Ovary (tissue), 9 donors: Measurements from ENCODE around the gene AP5Z1. TPM values are rescaled to one million over a fixed set of nuclear protein-coding genes. Genes with fewer than 3 reads are reported as not detected.
"Not testable (repeated sequence)": the region's sequence is repeated elsewhere in the genome, so short reads cannot be mapped to it uniquely, and the experiment has no call there.

Experiments used
- DNase-seq, 5 donors: peaks; one replicate each; pipeline ENCODE4 v3.0.0-alpha.2; 2019 to 2020
- H3K27ac ChIP-seq, 2 donors: fragments of 200-600 bp; one replicate each; pipeline versions ENCODE4 v1.5.1 to v1.8.0; 2019 to 2022
- H3K27me3 ChIP-seq: fragments of 200-600 bp; one replicate; pipeline ENCODE4 v1.8.0; 2022
- H3K36me3 ChIP-seq: fragments of 200-600 bp; sonication (generic); one replicate; pipeline ENCODE4 v1.5.1; 2019
- H3K4me1 ChIP-seq: one replicate; pipeline ENCODE4 v1.8.1; 2013; ENCODE audit warnings: mild to moderate bottlenecking, moderate library complexity; ENCODE audit not compliant: insufficient read depth
- H3K4me3 ChIP-seq: fragments of 200-600 bp; sonication (generic); one replicate; pipeline ENCODE4 v1.5.1; 2017
- H3K9me3 ChIP-seq, 2 donors: fragments of 200-600 bp in 1 of 2; sonication (generic) in 1 of 2; one replicate each; pipeline versions ENCODE4 v1.5.1 to v1.8.1; 2013 to 2019; ENCODE audit warnings: mild to moderate bottlenecking in 1 of 2, moderate library complexity in 1 of 2
- CTCF ChIP-seq, 3 donors: fragments of 450-650 bp in 2 of 3; fragments of 200-600 bp in 1 of 3; IDR thresholded peaks; one replicate each; pipeline versions ENCODE4 v1.5.1 to v1.8.0; 2016 to 2022; ENCODE audit warnings: antibody characterized with exemption in 3 of 3, mild to moderate bottlenecking in 1 of 3
- EP300 ChIP-seq: sonication (generic); formaldehyde crosslinking; IDR thresholded peaks from one replicate; pipeline ENCODE4 v1.6.1; 2017; ENCODE audit warnings: antibody characterized with exemption
- POLR2A ChIP-seq: fragments of 450-650 bp; IDR thresholded peaks from one replicate; pipeline ENCODE4 v1.6.1; 2017; ENCODE audit warnings: antibody characterized with exemption, mild to moderate bottlenecking, moderate library complexity
- WGBS, 3 donors: extraction: QIAGEN DNeasy Blood & Tissue Kit in 1 of 3; methylation state at CpG; one replicate each; pipeline versions ENCODE4 v1.1.5 to v1.1.7; 2013 to 2017; 5-methylcytosine and 5-hydroxymethylcytosine counted together
- intact Hi-C, 4 donors: fragments of 100-400 bp; cut with DNase I; formaldehyde crosslinking; loops; one replicate each; pipeline versions ENCODE4 v1.11.0 to v1.15.1; 2022 to 2023
- polyA plus RNA-seq, 2 donors: library from polyadenylated mRNA; stranded (reverse); fragments of 200-250 nt in 1 of 2; fragments of 350-450 nt in 1 of 2; fragmentation: Illumina TruSeq in 1 of 2; extraction: RNeasy Lipid Tissue Mini Kit (QIAGEN cat#74804) in 1 of 2; gene quantifications; one replicate each; pipeline ENCODE4 v1.2.3, GENCODE V29; 2013 to 2014
- total RNA-seq, 7 donors: library from RNA; depleted of rRNA in 2 of 7; stranded (reverse); fragments of >200 nt in 2 of 7; fragmentation: NEBNext Ultra II Directional in 3 of 7; extraction: Animal tissue kit (Norgen Biotek cat#: 25700) in 3 of 7; gene quantifications; one replicate each; pipeline versions ENCODE4 v1.1.0 to v1.2.4, GENCODE V29; 2016 to 2023
- donor health status: DM: no; HTN: no; CAD: no; lungs with moderate emphysema.
- donor health status: DM: no; HTN: no; CAD: no.
- donor health status: Bipolar disorder and iron deficiency.
- donor health status: DM: yes; HTN: yes; CAD: no.
- donor health status: DM: no; HTN: no; CAD: no.
- donor health status: DM: yes; HTN: yes; CAD: no.

Gene AP5Z1
- total and polyA plus RNA-seq, 9 donors, result 2.4 to 37.3 (median 23.1) TPM

- Histone ChIP-seq H3K36me3 (no peaks in the 10 kb centered on the region), H3K4me3 (peak overlapping the region; percentile 34), H3K9me3 (no peaks in the 10 kb centered on the region), H3K27me3 (no peaks in the 10 kb centered on the region), H3K4me1 (peaks cover 1% of the 10 kb centered on the region), H3K27ac (peak overlapping the region; percentile 21 to 48)
- DNase-seq, result peak; percentile 77 to 94 (median 88)
- 35 to 61% (median 39%) methylated on average over 46 to 50 of the region's 50 CpGs for WGBS, 3 donors
- intact Hi-C loops, result loop anchor here in 2 of 4 donors (5.0 to 10.0 kb wide), 3 partner anchors 90 to 1805 kb away; partner anchors contain the start of gene RADIL (in 1 of the 2)
- no peak for TF ChIP-seq POLR2A
- TF ChIP-seq EP300, result no peak
- peak; percentile 40 to 100 (median 80) for TF ChIP-seq CTCF (IDR thresholded peaks at IDR 0.05)
Observed at GRCh38 chr7:4791738-4792536, 16.5 kb downstream of the AP5Z1 start.

- H3K36me3 ChIP-seq, result no peaks in the 10 kb centered on the region
- no peak for TF ChIP-seq EP300
- no peak for TF ChIP-seq POLR2A
- no peak for TF ChIP-seq CTCF (IDR thresholded peaks at IDR 0.05)
- intact Hi-C loops, result loop anchor here in 2 of 4 donors (5.0 to 10.0 kb wide), 3 partner anchors 90 to 1805 kb away; partner anchors contain the start of gene RADIL (in 1 of the 2)
- peak in 4 of 5 donors; percentile 39 to 76 (median 62) for DNase-seq
- peak overlapping the region; percentile 34 for H3K4me3 ChIP-seq
- H3K27ac ChIP-seq, result peak overlapping the region in 1 of 2 donors; percentile 48
- no peaks in the 10 kb centered on the region for H3K9me3 ChIP-seq
- WGBS, 3 donors, result 13 to 32% (median 16%) methylated on average over 23 to 47 of the region's 47 CpGs
- H3K27me3 ChIP-seq, result no peaks in the 10 kb centered on the region
- H3K4me1 ChIP-seq, result peaks cover 1% of the 10 kb centered on the region
Observed at GRCh38 chr7:4792537-4793126, 17.2 kb downstream of the AP5Z1 start.

GRCh38 chr7:4793385-4793993, 18.1 kb downstream of the AP5Z1 start:
- WGBS, 3 donors, result 88 to 91% (median 89%) methylated on average over 29 to 30 of the region's 30 CpGs
- H3K9me3 ChIP-seq, H3K4me1 ChIP-seq, H3K27me3 ChIP-seq, H3K4me3 ChIP-seq, H3K27ac ChIP-seq, H3K36me3 ChIP-seq: not testable (repeated sequence)
- intact Hi-C loops, result loop anchor here in 2 of 4 donors (5.0 to 10.0 kb wide), 3 partner anchors 89 to 1806 kb away; partner anchors contain the start of gene RADIL (in 1 of the 2)
- DNase-seq, result peak in 1 of 5 donors; percentile 47

- DNase-seq, H3K4me1 ChIP-seq, H3K36me3 ChIP-seq, H3K27ac ChIP-seq, H3K4me3 ChIP-seq, H3K27me3 ChIP-seq, H3K9me3 ChIP-seq: not testable (repeated sequence)
- 78 to 84% (median 84%) methylated on average over 14 of the region's 14 CpGs for WGBS, 3 donors
- intact Hi-C loops, result loop anchor here in 2 of 4 donors (5.0 to 10.0 kb wide), 3 partner anchors 88 to 1807 kb away; partner anchors contain the start of gene RADIL (in 1 of the 2)
Observed at GRCh38 chr7:4794171-4794570, 18.7 kb downstream of the AP5Z1 start.

GRCh38 chr7:4794591-4795350, 19.3 kb downstream of the AP5Z1 start:
- H3K27ac ChIP-seq, result no peak overlapping the region
- DNase-seq, result no peak
- H3K4me3 ChIP-seq, result no peak overlapping the region
- WGBS, 3 donors, result 70 to 82% (median 74%) methylated on average over 24 of the region's 24 CpGs
- no peaks in the 10 kb centered on the region for H3K27me3 ChIP-seq
- no peak for TF ChIP-seq EP300
- no peak for TF ChIP-seq POLR2A
- no peak for TF ChIP-seq CTCF (IDR thresholded peaks at IDR 0.05)
- intact Hi-C loops, result loop anchor here in 2 of 4 donors (5.0 to 10.0 kb wide), 3 partner anchors 88 to 1807 kb away; partner anchors contain the start of gene RADIL (in 2 of the 2)
- no peaks in the 10 kb centered on the region for H3K36me3 ChIP-seq
- no peaks in the 10 kb centered on the region for H3K9me3 ChIP-seq
- H3K4me1 ChIP-seq, result peaks cover 1% of the 10 kb centered on the region
